ENCODE measurements around the gene STK32B.

DNA sequence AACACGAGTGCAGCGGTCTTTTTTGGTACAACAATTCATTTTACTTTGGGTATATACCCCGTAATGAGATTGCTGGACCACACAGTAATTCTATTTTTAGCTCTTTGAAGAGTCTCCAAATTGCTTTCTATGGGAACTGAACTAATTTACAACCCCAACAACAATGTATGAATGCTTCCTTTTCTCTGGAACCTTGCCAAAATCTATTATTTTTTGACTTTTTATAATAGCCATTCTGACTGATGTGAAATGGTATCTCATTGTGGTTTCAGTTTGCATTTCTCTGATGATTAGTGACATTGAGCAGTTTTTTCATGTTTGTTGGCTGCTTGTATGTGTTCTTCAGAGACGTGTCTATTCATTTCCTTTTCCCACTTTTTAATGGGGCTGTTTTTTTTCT, 240.8 kb downstream of the STK32B start:
- TF ChIP-seq, protein P1, sequence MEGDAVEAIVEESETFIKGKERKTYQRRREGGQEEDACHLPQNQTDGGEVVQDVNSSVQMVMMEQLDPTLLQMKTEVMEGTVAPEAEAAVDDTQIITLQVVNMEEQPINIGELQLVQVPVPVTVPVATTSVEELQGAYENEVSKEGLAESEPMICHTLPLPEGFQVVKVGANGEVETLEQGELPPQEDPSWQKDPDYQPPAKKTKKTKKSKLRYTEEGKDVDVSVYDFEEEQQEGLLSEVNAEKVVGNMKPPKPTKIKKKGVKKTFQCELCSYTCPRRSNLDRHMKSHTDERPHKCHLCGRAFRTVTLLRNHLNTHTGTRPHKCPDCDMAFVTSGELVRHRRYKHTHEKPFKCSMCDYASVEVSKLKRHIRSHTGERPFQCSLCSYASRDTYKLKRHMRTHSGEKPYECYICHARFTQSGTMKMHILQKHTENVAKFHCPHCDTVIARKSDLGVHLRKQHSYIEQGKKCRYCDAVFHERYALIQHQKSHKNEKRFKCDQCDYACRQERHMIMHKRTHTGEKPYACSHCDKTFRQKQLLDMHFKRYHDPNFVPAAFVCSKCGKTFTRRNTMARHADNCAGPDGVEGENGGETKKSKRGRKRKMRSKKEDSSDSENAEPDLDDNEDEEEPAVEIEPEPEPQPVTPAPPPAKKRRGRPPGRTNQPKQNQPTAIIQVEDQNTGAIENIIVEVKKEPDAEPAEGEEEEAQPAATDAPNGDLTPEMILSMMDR (conservative IDR thresholded peaks at IDR 0.05; ENCODE audit: low read depth, low read length): no peak
- TF ChIP-seq EZH2phosphoT487 (IDR thresholded peaks at IDR 0.05; ENCODE audit: borderline replicate concordance, low read length): no peak
